ENCODE results near the gene GPRC5C.
"Not testable (repeated sequence)": the region's sequence is repeated elsewhere in the genome, so short reads cannot be mapped to it uniquely, and the experiment has no call there.

GPRC5C gene

DNA sequence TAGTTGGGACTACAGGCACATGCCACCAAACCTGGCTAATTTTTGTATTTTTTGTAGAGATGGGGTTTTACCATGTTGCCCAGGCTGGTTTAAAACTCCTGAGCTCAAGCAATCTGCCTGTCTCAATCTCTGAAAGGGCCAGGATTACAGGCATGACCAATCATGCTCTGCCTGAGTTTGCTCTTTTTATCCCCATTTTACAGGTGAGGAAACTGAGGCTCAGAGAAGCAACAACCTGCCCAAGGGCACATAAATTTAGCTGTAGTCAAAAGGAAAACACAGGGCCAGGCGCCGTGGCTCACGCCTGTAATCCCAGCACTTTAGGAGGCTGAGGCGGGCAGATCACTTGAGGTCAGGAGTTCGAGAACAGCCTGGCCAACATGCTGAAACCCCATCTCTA, 26.6 kb upstream of the GPRC5C start:
- DNase-seq (ENCODE audit: low read depth) = not testable (repeated sequence)

DNA sequence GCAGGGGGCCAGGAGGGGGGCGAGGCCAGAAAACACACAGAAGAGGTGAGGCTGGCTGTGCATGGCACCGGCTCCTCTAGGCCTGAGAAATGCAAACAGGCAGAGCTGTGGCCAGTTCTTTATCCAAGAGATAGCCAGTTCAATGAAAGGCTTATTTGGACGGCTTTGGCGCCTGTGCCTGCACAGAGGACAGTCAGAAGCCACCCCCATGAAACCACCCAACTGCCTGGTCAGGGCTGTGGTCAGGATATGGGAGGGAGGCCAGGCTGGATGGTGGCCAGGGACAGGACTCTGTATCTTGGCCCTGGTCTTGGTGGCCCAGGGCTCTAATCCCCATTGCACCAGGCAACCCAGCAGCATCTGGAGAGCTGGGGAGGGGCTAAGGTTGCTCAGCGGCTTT, 24.5 kb upstream of the GPRC5C start:
- no peak for DNase-seq (ENCODE audit: low read depth)

DNA sequence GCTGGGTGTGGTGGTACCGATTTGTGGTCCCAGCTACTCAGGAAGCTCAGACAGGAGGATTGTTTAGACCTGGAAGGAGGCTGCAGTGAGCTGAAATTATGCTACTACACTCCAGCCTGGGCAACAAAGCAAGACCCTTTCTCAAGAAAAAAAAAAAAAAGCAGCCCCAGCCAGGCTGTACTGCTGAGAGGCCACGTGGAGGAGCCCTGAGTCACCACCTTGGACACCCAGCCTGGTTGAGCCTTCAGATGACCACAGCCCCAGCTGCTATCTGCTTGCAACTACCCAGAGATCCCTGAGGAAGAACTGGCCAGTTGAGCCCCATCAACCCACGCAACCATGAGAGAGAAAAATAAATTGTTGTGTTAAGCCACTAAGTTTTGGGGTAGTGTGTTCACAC, 23.6 kb upstream of the GPRC5C start:
- peak; percentile 50 for DNase-seq (ENCODE audit: low read depth)

DNA sequence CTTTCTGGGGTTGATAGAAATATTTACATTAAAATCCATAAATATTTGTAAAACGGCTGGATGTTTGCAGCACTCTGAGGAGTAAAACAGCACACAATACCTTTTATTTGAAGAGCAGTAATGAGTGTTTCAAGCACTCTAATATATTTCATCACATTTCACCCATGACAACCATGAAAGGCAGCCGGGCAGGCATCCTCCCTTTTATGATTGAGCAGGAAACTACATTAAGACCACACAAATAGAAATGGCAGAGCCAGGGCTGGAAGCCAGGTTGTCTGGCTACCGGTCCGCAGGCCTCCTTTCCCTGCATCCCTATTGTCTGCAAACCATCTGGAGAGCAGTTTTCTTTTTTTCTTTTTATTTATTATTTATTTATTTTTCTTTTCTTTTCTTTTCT, 23.1 kb upstream of the GPRC5C start:
- DNase-seq (ENCODE audit: low read depth) = no peak

DNA sequence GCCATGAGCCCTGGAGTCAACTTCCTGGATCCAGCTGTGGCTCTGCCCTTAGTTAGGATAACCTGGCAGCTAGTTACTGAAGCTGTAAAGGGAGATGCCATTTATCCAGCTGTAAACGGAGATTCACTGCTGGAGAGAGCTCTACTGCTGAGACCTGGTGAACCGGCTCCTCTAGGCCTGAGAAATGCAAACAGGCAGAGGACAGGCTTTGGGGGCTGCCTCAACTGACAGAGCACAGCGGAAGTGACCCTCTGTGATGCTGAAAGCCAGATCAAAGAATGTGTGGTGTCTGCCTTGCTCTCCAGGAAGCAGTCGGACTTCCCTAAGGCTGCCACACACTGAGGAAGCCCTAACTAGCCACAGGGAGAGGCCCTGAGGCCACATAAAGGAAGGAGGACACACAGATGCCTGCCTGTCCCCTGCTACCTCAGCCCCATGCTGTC, 21.9 kb upstream of the GPRC5C start:
- no peak for DNase-seq (ENCODE audit: low read depth)

DNA sequence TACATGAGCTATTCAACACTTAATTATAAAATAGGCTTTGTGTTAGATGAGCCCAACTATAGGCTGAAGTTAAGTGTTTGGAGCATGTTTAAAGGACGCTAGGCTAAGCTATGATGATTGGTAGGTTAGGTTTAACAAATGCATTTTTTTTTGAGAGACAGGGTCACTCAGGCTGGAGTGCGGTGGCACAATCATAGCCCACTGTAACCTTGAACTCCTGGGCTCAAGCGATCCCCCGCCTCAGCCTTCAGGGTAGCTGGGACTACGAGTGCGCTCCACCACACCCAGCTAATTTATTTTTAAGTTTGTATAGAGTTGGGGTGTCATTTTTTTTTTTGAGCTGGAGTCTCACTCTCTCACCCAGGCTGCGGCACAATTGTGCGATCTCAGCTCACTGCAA, 19.3 kb upstream of the GPRC5C start:
- DNase-seq (ENCODE audit: low read depth) = no peak

DNA sequence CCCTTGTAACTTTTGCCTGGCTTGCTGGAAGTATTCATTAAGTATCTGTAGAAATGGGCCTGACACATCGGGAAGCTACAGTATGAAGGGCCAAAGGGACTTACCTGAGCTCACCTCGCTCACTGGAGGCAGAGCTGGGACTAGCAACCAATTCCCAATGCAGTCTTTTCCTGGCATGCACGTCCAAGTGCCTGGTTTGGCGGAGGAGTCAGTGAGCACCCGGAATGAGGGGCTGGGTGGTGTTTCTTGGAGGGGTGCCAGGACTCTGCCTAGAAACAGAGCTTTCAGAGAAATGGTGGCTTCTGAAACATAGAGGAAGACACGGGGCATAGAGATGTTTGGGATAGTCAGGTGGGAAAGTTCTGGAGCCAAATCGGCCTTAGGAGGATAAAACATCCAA, 18.4 kb upstream of the GPRC5C start:
- no peak for DNase-seq (ENCODE audit: low read depth)

DNA sequence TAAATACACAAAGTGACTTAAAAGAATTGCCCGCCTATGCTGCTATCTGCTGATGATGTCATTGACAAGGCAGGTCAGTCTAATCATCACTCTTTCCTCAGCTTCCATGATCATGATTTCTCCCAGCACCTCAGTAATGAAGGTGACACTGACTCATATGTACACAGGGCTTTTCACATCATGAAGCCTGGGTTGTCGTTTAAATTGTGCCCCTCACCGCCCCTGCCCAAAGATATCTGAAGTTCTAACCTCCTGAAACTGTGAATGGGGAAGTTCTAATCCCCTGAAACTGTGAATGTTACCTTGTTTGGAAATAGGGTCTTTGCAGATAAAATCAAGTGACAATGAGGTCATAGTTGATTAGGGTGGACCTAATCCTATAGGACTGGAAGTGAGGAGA, 17.4 kb upstream of the GPRC5C start:
- no peak for DNase-seq (ENCODE audit: low read depth)

DNA sequence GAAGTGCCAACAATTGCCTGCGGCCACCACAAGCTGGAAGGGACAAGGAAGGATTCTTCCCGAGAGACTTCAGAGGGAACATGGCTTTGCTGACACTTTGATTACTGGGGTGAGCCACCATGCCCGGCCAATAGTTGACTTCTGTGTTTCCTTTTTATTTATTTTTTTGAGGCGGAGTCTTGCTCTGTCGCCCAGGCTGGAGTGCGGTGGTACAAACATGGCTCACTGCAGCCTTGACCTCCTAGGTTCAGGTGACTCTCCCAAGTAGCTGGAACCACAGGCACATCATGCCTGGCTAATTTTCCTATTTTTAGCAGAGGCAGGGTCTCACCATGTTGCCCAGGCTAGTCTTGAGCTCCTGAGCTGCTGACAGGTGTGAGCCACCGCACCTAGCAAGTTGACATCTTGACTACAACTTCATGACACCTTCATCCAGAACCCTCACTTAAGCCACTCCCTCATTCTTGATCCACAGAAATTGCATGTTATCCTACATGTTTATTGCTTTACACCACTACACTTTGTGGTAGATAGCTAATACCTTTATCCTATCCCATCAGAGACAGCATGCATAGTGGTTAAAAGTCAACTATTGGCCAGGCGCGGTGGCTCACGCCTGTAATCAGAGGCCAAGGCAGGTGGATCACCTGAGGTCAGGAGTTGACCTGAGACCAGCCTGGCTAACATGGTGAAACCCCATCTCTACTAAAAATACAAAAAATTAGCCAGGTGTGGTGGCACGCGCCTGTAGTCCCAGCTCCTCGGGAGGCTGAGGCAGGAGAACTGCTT, 16.1 kb upstream of the GPRC5C start:
- DNase-seq (ENCODE audit: low read depth) = no peak

DNA sequence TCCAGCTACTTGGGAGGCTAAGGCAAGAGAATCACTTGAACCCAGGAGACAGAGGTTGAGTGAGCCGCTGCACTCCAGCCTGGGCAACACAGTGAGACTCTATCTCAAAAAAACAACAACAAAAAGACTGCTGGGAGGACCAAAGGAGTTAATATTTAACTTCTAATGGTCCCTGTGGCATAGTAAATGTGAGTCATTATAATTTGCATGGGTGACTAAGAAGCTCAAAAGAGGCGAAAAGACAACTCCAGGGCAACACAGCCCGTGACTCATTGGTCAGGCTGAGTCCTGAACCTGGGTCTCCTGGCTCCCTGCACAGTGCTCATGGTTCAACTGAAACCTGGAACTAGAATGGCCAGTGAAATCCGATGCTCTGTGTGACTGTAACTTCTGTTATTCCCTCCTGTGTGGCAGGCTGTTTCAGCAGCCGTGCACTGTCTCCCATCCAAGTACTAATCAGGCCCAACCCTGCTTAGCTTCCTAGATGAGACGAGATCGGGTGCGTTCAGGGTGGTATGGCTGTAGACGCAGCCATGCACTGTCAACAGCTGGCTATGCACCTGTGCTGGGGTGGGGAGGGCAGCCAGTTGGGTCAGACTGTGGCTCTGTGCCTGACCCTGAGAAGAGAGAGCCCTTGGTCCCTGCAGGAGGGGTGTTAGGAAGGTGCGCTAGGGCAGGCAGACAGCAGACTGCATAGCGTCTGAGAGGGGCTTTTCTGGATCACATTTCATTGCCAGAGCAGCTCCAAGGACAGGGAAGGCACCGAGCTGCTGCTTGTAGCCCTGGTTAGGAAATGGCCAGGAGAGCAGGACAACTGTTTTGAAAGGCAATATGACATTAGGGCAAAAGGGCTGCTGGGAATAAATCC, 14.5 kb upstream of the GPRC5C start:
- peak; percentile 24 for DNase-seq (ENCODE audit: low read depth)

DNA sequence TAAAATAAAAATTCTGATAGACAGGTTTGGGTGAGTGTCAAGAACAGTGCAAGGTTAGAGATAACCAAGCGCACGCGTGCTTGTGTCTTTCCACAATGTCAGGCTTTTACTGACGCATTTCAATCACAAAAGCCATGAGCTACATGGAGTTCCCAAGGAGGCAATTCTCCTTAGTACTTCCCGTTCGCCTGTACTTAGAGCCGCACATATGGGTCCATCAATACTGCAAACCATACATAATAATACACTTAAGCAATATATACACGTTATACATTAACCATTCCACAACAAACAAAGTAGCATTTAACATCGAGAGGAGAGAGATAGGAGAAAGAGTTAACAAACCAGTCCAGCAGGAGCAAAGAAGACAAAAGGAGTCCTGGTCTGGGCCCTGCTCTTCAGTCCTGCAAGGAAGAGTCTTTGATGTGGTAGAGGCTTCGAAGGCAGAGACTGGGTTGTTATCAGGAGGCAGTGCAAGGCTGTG, 11.9 kb upstream of the GPRC5C start:
- no peak for DNase-seq (ENCODE audit: low read depth)

DNA sequence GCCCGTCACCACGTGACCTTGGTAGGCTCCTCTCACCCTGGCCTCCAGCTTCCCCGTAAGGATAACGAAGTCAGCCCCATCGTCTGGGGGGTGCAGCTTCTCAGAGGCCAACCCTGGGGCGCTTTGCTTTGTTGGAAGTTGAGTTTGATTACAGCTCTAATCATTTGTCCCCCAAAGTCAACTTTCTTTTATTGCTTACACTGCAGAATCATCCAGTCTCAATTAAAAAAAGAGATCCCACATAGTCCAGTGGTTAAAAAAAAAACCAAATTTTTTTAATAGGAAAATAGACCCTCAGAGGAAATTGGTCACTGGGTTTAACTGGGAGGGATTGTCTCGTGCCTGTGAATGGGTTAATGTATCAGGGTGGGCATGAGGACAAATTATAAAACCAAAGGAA, 7.8 kb upstream of the GPRC5C start:
- no peak for DNase-seq (ENCODE audit: low read depth)

DNA sequence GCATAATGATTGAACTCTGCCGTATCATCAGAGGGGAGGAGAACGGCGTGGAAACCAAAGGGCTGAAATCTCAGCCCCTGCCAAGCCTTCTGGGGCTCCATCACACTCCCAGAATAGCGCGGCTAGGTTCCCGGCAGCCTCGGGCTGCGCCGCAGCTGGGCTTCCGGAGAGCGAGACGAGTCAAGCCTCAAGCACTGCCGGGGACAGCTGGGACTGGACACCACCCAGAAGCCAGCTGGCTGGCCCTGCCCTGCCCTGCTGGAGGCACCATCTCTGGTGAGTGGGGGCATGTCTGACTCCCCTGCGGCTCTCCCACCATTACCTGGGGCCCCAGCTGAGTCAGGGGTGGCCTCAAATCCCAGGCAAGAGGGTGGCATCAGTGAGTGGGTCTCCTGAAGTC, 7.2 kb upstream of the GPRC5C start:
- no peak for DNase-seq (ENCODE audit: low read depth)

DNA sequence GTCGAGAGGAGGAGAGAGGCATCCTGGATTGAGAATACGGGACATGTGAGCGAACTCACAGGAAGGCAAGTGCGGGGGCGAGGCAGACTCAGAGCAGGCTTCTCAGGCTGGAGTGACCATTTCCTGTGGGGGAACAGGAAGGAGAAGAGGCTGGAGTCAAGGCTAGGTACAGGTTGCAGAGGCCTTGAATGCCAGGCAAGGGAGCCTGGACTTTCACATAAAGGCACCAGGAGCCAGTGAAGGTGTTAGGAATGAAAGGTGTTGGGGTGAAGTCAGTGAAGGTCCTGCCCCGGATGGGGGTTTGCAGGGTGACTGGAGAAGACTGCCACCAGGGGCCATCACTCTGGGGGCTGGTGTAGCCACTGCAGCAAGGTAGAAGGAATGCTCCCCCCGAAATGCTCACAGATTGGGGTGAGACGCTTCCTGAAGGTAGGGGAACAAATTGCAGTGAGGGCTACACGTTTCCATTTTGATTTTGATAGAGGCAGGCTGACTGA, 5.3 kb upstream of the GPRC5C start:
- DNase-seq (ENCODE audit: low read depth) = peak; percentile 15

DNA sequence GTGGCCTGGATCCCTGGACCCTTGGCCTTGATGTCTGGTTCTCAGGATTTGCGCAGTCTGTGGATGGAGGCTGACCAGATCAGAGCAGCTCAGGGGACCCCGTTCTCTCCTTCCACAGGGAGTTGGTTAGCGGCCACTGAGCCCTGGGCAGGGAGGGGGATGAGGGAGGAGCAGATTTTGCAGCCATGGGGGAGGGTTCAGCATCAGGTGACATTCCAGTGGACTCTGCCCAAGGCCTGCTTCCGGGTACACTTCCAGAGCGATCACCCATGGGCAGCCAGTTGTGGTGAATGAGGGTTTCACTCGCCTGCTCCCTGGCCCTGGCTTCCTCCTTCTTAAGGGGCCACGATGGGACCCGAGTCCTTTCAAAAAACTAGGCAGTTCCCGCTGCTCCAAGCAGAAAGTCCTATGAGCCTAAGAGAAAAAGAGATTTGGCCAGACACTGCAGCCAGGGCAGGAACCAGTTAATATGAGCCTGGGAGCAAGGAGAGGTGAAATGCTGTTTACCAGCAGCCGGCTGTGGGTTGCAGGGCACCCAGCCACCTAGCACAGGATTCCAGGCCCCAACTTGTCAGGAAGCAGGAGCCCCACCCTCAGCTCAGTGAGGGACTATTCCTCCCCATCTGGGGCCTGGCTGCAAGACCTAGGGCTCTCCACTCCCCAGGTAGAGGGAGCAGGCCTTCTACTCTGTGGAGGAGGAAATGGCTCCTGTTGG, 4.7 kb upstream of the GPRC5C start:
- no peak for DNase-seq (ENCODE audit: low read depth)

DNA sequence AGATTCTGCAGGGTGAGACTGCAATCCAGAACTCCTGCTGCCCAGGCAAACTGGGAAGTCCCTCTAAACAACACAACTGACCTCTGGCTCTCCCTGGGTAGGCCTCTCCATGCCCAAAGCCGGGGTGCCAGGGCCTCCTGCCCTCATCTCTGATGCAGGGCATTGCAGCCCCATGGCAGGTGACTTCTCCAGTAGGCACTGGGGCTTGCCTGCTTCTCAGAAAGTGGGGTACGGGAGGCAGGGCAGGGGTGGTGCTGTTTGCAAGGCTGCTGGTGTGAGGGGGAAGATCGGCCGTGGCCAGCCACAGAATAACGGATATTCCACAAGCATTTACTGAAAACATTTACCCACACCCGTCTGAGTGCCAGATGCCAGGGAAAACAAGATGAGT, 4.1 kb upstream of the GPRC5C start:
- no peak for DNase-seq (ENCODE audit: low read depth)

DNA sequence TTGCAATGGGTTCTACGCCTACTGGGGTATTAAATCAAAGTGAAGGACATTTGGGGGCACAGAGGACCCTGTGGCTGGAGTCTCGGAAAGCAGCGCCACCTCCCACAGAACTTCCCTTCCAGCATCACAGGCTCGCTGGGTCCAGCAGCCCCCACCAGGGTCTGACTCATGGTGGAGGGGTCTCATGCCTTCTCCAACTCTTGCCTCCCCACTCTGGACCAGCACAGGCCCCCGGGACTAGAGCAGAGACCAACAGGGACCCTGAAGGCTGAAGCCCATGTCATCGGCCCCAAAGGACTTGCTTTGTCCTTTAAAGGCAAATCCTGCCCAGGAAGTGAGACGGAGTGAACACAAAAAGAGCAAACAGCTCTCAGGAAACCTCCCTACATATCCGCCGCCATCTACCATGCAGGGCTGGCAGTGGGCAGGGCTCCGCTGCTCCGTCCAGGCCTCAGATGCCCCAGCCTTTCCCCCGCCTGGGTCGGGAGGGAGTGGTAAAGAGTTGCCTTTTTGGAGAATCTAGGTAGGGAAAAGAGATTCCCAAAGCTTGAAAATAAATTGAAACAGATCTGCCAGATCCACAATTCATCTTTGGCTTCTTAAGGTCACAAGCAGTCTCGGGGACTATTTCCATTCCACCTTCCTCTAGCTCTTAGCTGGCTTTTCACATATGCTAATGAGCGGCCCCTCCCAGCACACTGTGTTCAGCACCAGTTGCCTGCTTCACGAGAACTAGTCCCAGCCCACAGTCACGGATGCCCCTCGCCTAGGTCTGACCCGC, 2.1 kb upstream of the GPRC5C start:
- no peak for DNase-seq (ENCODE audit: low read depth)

DNA sequence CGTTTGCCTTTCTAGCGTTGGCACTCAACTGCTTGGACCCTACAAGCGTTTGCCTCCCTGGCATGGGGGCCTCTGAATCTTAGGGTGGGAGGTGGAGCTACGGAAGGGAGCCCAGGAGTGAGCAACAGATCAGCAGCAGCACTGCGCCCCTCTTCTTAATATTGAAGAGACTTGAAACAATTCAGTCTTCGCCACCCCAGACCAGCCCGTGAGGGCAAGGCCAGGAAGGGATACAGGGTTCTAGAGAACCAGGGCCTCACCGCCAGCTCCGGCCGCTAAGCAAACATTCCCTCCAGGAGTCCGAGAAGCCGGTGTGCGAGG, 1.5 kb upstream of the GPRC5C start:
- no peak for DNase-seq (ENCODE audit: low read depth)

DNA sequence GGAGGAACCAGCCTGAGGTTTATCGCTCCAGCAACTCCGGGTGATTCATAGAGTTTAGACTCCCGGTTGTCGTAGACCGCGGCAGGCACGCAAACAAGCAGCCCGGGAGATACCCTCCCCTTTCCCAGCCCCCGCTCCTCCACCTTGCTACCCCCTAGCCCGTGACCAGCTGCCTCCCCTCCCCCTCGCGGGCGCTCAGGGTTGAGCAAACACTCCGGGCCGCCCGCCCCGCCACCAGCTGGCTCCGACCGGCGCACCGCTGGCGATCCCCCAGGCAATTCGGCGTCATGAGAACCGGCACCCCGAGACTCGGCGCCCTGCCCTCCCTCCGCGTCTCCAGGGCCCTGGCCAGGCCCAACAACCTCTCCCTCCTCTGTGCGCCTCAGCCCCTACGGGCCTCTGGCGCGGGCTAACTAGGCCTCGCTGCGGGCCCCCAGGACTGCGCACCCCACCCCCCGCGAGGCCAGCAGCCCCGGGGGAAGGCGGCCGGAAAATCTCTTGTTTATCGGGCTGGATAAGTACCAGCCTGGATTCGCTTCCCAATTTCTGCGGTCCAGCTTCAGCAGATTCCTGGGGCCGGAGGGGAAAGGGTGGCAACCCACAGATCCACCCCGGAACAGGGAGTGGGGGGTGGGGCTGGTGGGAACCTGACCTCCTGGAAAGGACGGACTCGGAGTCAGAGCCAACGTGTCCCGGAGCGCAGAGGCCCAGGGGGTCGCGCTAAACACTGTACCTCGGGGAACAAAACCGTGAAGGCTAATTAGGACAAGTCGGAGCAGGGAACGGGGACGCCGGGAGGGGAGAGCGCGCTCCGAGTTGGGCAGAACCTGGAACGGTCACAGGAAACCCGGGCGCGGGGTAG, 951 bp upstream of the GPRC5C start:
- peak; percentile 88 for DNase-seq (ENCODE audit: low read depth)

DNA sequence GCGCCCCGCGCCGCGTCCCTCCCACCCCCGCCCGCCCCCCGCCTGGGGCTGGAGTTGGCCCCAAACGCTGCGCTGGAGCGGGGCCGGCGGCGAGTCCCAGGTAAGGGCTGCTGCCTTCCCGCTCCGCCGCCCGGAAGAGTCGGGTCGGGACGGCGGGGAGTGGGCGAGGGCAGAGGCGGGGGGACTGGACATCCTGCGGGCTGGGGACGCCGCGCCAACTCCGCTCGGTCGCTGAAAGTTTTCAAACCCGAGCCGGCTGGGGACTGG, 469 bp downstream of the GPRC5C start:
- DNase-seq (ENCODE audit: low read depth) = no peak

DNA sequence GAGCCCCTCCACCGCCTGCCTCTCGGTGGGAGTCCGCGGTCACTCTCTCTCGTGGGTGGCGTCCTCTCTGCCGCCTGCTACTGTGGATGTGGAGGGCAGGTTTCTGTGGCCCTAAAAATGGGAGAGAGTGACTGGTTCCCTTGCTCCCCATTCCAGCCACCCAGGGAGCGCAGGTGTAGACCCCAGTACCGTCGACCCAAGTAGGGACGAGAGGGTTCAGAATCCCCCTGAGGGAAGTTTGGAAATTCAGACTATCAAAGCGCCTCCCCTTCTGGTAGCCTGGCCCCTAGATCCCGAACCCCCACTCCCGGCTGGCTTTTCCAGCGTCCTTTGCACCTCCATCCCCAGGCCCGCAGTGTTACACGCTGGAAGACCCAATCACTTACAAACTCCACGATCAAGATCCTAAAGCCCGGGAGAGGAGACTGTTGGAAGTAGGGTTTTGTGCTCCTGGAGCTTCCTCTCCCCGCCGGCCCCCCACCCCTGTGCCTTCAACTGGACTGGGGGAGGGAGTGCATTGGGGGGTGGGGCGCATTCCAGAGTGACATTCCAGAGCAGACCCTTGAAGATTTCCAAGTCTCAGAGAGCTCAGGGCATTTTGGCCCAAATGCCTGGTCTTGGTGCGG, 991 bp downstream of the GPRC5C start:
- DNase-seq (ENCODE audit: low read depth) = no peak
